Left ventricle myocardium superior (tissue), 1 donor: ENCODE data around the gene FRRS1. TPM values are rescaled to one million over a fixed set of nuclear protein-coding genes. Genes with fewer than 3 reads are reported as not detected.
"Not testable (repeated sequence)": the region's sequence is repeated elsewhere in the genome, so short reads cannot be mapped to it uniquely, and the experiment has no call there.

Source experiments
- ATAC-seq: fragments of 200-7000 bp; cut with Tn5 transposase; one replicate; pipeline ENCODE4 v1.9.1; 2020; ENCODE audit warnings: mild to moderate bottlenecking, moderate library complexity
- DNase-seq: peaks from one replicate; pipeline ENCODE4 v3.0.0-alpha.2; 2020
- intact Hi-C: fragments of 100-400 bp; cut with micrococcal nuclease; formaldehyde crosslinking; loops from one replicate; pipeline ENCODE4 v1.11.0; 2022
- total RNA-seq: library from RNA; stranded (reverse); fragmentation: NEBNext Ultra II Directional; extraction: Animal tissue kit (Norgen Biotek cat#: 25700); gene quantifications from one replicate; pipeline ENCODE4 v1.2.1, GENCODE V29; 2021
- donor health status: DM: no; HTN: yes; CAD: no; lungs with severe emphysema.

FRRS1 gene
- total RNA-seq, 1 donor from 2014 or later = 3.3 TPM

GRCh38 chr1:99768524-99769245 is 2.2 kb upstream of the FRRS1 start:
- no peak for DNase-seq
- intact Hi-C loops = no loop called here

GRCh38 chr1:99768104-99768503 is 1.7 kb upstream of the FRRS1 start:
- DNase-seq (no peak), ATAC-seq (no peak)
- intact Hi-C loops = no loop called here

More at GRCh38 chr1:99768524-99769245, 2.2 kb upstream of the FRRS1 start:
- ATAC-seq = peak; percentile 12

- DNase-seq = no peak
- intact Hi-C loops = no loop called here
- no peak for ATAC-seq
Observed at GRCh38 chr1:99764909-99765308, 1.5 kb downstream of the FRRS1 start.

GRCh38 chr1:99764439-99764838 is 2.0 kb downstream of the FRRS1 start:
- intact Hi-C loops = no loop called here
- ATAC-seq (no peak), DNase-seq (no peak)

- DNase-seq (no peak), ATAC-seq (no peak)
- intact Hi-C loops = no loop called here
Observed at GRCh38 chr1:99763956-99764355, 2.5 kb downstream of the FRRS1 start.

- ATAC-seq (no peak), DNase-seq (no peak)
- intact Hi-C loops = no loop called here
Observed at GRCh38 chr1:99761774-99762173, 4.7 kb downstream of the FRRS1 start.

GRCh38 chr1:99759518-99760160 is 6.8 kb downstream of the FRRS1 start:
- DNase-seq (no peak), ATAC-seq (no peak)
- intact Hi-C loops = no loop called here

- DNase-seq, intact Hi-C loops: not testable (repeated sequence)
- ATAC-seq = peak; percentile 34
Observed at GRCh38 chr1:99758686-99759517, 7.5 kb downstream of the FRRS1 start.

- DNase-seq (no peak), ATAC-seq (no peak)
- intact Hi-C loops = no loop called here
Observed at GRCh38 chr1:99758073-99758511, 8.3 kb downstream of the FRRS1 start.

GRCh38 chr1:99756598-99756997 is 9.8 kb downstream of the FRRS1 start:
- intact Hi-C loops = no loop called here
- DNase-seq (no peak), ATAC-seq (no peak)

- no peak for ATAC-seq
- intact Hi-C loops = no loop called here
- DNase-seq = no peak
Observed at GRCh38 chr1:99755664-99756063, 10.8 kb downstream of the FRRS1 start.

GRCh38 chr1:99754697-99755096 is 11.7 kb downstream of the FRRS1 start:
- no peak for ATAC-seq
- no peak for DNase-seq
- intact Hi-C loops = no loop called here

GRCh38 chr1:99754055-99754626 is 12.3 kb downstream of the FRRS1 start:
- ATAC-seq = no peak
- intact Hi-C loops = no loop called here
- no peak for DNase-seq

- ATAC-seq (no peak), DNase-seq (no peak)
- intact Hi-C loops = no loop called here
Observed at GRCh38 chr1:99751877-99752504, 14.4 kb downstream of the FRRS1 start.

GRCh38 chr1:99749504-99750347 is 16.7 kb downstream of the FRRS1 start:
- DNase-seq = no peak
- no peak for ATAC-seq
- intact Hi-C loops = no loop called here

- intact Hi-C loops = no loop called here
- ATAC-seq (peak; percentile 69), DNase-seq (no peak)
Observed at GRCh38 chr1:99748419-99748818, 18.0 kb downstream of the FRRS1 start.

- DNase-seq (no peak), ATAC-seq (no peak)
- intact Hi-C loops = no loop called here
Observed at GRCh38 chr1:99745684-99746083, 20.8 kb downstream of the FRRS1 start.

GRCh38 chr1:99745061-99745460 is 21.4 kb downstream of the FRRS1 start:
- intact Hi-C loops = no loop called here
- no peak for ATAC-seq
- DNase-seq = no peak
